Heart right ventricle (tissue), 16 donors: ENCODE results near the gene GPATCH2L. TPM values are rescaled to one million over a fixed set of nuclear protein-coding genes. Genes with fewer than 3 reads are reported as not detected.

ENCODE experiments used
- ATAC-seq, 8 donors: fragments of 200-7000 bp; cut with Tn5 transposase; one replicate each; pipeline ENCODE4 v1.9.1; 2020; ENCODE audit warnings: mild to moderate bottlenecking in 8 of 8, moderate library complexity in 8 of 8, moderate number of reproducible peaks in 1 of 8
- DNase-seq, 2 donors: peaks; one replicate each; pipeline ENCODE4 v3.0.0-alpha.2; 2020
- H3K27ac ChIP-seq, 10 donors: fragments of 200-600 bp; sonication (generic) in 2 of 10; one replicate each; pipeline versions ENCODE4 v1.5.0 to v1.8.0; 2020 to 2022; ENCODE audit warnings: mild to moderate bottlenecking in 3 of 10
- H3K27me3 ChIP-seq, 7 donors: fragments of 200-600 bp; one replicate each; pipeline ENCODE4 v1.8.0; 2021 to 2022; ENCODE audit warnings: mild to moderate bottlenecking in 2 of 7
- H3K36me3 ChIP-seq, 9 donors: fragments of 200-600 bp; sonication (generic) in 1 of 9; one replicate each; pipeline versions ENCODE4 v1.5.0 to v1.8.0; 2020 to 2022; ENCODE audit warnings: mild to moderate bottlenecking in 2 of 9
- H3K4me1 ChIP-seq, 9 donors: fragments of 200-600 bp; sonication (generic) in 1 of 9; one replicate each; pipeline versions ENCODE4 v1.5.0 to v1.8.0; 2020 to 2022; ENCODE audit warnings: mild to moderate bottlenecking in 4 of 9
- H3K4me3 ChIP-seq, 10 donors: fragments of 200-600 bp; sonication (generic) in 2 of 10; one replicate each; pipeline versions ENCODE4 v1.5.0 to v1.8.0; 2020 to 2022; ENCODE audit warnings: mild to moderate bottlenecking in 7 of 10, moderate library complexity in 2 of 10
- H3K9me3 ChIP-seq, 11 donors: fragments of 200-600 bp in 10 of 11; sonication (generic) in 2 of 11; one replicate each; pipeline versions ENCODE4 v1.5.0 to v1.8.0; 2013 to 2022; ENCODE audit warnings: mild to moderate bottlenecking in 2 of 11, control low read depth in 1 of 11, moderate library complexity in 1 of 11
- WGBS, 2 donors: extraction: QIAGEN DNeasy Blood & Tissue Kit; methylation state at CpG; one replicate each; pipeline ENCODE4 v1.1.7; 2013; ENCODE audit warnings: inconsistent platforms in 1 of 2; 5-methylcytosine and 5-hydroxymethylcytosine counted together
- intact Hi-C, 10 donors: fragments of 100-400 bp; cut with DNase I; formaldehyde crosslinking; loops; one replicate each; pipeline versions ENCODE4 v1.11.1 to v1.14.2; 2022
- polyA plus RNA-seq, 2 donors: library from polyadenylated mRNA; stranded (reverse); fragments of 200-250 nt; gene quantifications; one replicate each; pipeline ENCODE4 v1.2.3, GENCODE V29; 2013
- total RNA-seq, 10 donors: library from RNA; stranded (reverse); fragmentation: NEBNext Ultra II Directional in 3 of 10; extraction: Animal tissue kit (Norgen Biotek cat#: 25700) in 3 of 10; gene quantifications; one replicate each; pipeline versions ENCODE4 v1.2.1 to v1.2.4, GENCODE V29; 2021 to 2023
- TF ChIP-seq, protein P1 (sequence below), 9 donors: fragments of 200-600 bp; sonication (generic) in 2 of 9; IDR thresholded peaks; one replicate each; pipeline versions ENCODE4 v1.5.0 to v1.8.0; 2021 to 2022; ENCODE audit warnings: antibody characterized with exemption in 9 of 9, mild to moderate bottlenecking in 5 of 9, moderate library complexity in 1 of 9
- donor health status: Arrhythmogenic right ventricular cardiomyopathy.
- donor health status: ischemic (EF 13 %, LVEDD 7.1; RV severe dilation, severe dysfunction).
- donor health status: healthy with polysubstance abuse.
- donor health status: DM: no; HTN: yes; CAD: no.
- donor health status: DM: no; HTN: no; CAD: no.
- donor health status: ischemic (EF 25% LVEDD 6.9; RV normal size, moderate dysfunction).
- donor health status: ischemic (EF 25% LVEDD 5.7; RV mildly dilated, moderate dysfunction).
- donor health status: healthy.
- donor health status: DM: yes; HTN: yes; CAD: no.
- donor health status: Ischemic cardiomyopathy.
- donor health status: ischemic (EF 35%, LVEDD 5.7; RV mildly dilated, moderate dysfunction).
- donor health status: nonischemic (EF 11% LVEDD 7.7; RV severe dilation, severe dysfunction).
- donor health status: DM: yes; HTN: yes; CAD: no.
- donor health status: PGD.
- donor health status: ischemic (EF 29% LVEDD 5.4; RV normal size, mild dysfunction).
- donor health status: nonischemic (EF 23%, LVEDD 6.1; RV moderate dilation, normal function).

The GPATCH2L gene
- total and polyA plus RNA-seq, 12 donors: 4.6 to 27.9 (median 24.6) TPM

DNA sequence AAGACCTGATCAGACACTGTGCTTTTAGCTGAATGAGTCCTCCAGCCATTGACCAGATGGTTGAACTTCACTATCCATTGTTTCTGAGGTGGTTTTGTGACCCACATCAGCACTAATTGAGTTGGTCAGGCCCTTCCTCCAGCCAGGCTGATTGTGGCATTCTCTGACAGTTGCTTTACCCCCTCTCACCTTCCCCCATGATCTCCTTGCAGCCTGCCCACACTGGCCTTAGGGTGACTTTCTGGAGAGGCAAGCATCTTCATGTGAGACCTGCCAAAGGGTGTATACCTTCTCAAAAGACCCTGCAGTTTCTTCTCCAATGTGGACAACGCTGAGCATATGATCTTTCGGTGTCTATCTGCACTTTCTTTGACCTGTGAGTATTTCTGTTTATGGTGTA is 83.9 kb downstream of the GPATCH2L start:
- Histone ChIP-seq H3K27ac (no peak overlapping the region), H3K4me3 (no peak overlapping the region), H3K27me3 (no peaks in the 10 kb centered on the region), H3K4me1 (no peaks in the 10 kb centered on the region), H3K9me3 (peaks cover 0 to 5% (median 0%) of the 10 kb centered on the region in 11 donors), H3K36me3 (no peaks in the 10 kb centered on the region)
- ATAC-seq (no peak), DNase-seq (no peak)
- TF ChIP-seq, protein P1, sequence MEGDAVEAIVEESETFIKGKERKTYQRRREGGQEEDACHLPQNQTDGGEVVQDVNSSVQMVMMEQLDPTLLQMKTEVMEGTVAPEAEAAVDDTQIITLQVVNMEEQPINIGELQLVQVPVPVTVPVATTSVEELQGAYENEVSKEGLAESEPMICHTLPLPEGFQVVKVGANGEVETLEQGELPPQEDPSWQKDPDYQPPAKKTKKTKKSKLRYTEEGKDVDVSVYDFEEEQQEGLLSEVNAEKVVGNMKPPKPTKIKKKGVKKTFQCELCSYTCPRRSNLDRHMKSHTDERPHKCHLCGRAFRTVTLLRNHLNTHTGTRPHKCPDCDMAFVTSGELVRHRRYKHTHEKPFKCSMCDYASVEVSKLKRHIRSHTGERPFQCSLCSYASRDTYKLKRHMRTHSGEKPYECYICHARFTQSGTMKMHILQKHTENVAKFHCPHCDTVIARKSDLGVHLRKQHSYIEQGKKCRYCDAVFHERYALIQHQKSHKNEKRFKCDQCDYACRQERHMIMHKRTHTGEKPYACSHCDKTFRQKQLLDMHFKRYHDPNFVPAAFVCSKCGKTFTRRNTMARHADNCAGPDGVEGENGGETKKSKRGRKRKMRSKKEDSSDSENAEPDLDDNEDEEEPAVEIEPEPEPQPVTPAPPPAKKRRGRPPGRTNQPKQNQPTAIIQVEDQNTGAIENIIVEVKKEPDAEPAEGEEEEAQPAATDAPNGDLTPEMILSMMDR (IDR thresholded peaks at IDR 0.05): no peak
- intact Hi-C loops: no loop called here
- 92 to 99% methylated on average over 2 of the region's 2 CpGs for WGBS, 2 donors

DNA sequence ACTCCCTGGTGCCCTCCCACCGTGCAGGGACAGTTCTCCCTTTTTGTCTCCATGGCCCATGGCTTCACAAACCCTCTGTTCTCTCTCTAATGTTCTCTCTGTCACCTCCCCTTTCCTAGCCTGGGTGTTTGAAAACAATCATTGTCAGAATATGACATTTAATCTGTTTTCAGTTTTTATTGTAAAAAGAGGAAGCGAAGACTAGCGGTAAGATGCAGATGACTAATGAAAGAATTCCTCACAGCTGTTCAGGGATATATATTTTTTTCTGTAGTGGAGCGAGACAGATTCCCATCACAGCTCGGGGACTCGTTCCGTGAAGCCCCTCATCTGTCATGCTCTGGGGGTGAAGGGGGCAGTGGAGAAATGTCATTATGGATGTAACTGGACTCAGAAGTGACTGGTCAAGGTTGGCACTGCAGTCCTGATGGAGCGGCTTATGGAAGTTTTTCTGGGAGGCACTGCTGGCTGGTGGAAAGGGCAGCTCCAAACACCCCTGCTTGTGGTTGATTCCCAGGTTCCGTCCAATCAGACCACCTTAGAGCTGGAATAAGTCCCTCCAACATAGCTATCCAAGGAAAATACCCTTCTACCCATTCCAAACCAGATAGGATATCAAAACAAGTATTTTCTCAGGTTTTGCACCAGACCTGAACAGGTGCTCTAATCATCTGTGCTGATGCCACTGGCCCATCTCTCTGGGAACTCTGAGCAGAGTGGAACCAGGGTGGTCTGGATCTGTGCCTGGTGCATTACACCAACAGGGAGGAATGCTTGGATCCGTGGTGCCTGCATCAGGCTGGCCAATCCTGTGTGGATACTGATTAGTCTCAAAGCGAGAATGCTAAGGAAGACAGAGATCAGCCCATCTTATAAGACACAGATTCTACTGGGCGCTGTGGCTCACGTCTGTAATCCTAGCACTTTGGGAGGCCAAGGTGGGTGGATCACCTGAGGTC is 84.7 kb downstream of the GPATCH2L start:
- H3K27ac ChIP-seq: no peak overlapping the region
- H3K4me1 ChIP-seq: no peaks in the 10 kb centered on the region
- no peaks in the 10 kb centered on the region for H3K27me3 ChIP-seq
- 79 to 80% methylated on average over 13 of the region's 13 CpGs for WGBS, 2 donors
- TF ChIP-seq, protein P1 (IDR thresholded peaks at IDR 0.05): no peak
- H3K4me3 ChIP-seq: no peak overlapping the region
- no peaks in the 10 kb centered on the region for H3K36me3 ChIP-seq
- ATAC-seq: no peak
- peaks cover 0 to 10% (median 7%) of the 10 kb centered on the region in 11 donors for H3K9me3 ChIP-seq
- intact Hi-C loops: no loop called here
- no peak for DNase-seq

DNA sequence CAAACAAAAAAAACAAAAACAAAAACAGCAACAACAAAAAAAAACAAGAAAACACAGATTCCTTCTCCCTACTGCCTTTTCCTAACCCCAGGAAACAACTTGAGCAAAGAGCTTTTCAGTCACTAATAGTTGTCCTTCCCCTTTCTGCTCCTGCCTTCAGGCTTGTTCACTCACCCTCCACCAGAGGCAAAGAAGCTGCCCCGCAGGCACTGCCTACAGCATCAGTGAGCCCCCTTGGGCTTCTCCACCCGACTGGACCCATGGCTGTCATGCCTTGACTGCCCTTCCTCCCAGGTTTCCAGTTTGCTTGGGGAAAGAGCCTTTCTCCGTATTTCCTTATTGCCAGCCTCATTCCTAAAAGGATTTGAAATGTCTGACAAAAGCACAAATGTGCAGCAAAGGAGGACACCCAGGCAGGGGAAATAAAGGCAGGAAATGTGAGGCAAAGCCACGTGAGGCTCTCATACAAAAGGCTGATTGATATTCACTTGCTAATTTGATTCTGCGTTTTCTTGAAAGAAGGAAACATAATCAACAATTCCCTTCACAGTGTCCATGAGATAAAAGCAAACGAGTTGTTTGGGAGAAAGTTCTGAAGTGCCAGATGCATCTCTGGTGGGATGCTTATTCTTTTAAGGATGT is 85.7 kb downstream of the GPATCH2L start:
- intact Hi-C loops: no loop called here
- TF ChIP-seq, protein P1 (IDR thresholded peaks at IDR 0.05): no peak
- WGBS, 2 donors: 53 to 55% methylated on average over 6 of the region's 6 CpGs

DNA sequence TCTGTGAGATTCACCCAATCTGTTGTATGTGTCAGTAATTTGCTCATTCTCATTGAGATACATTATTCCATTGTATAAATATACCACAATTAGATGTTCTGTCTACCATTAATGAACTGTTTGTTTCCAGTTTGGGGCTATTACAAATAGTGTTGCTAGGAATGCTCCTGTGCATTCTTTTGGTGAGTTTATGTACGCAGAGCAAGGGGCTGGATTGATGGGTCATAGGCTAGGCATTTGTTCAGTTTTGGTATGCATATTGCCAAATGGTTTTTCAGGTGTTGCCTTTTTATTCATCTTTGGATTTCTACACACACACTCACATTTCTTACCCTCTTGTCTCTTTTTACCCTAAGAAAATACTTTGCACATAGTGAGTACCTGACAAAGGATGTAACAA is 93.4 kb downstream of the GPATCH2L start:
- 92 to 94% methylated on average over 1 of the region's 1 CpG for WGBS, 2 donors
- H3K4me3 ChIP-seq: no peak overlapping the region
- H3K27me3 ChIP-seq: no peaks in the 10 kb centered on the region
- no peak for ATAC-seq
- H3K27ac ChIP-seq: no peak overlapping the region
- peaks cover 0 to 36% (median 9%) of the 10 kb centered on the region in 11 donors for H3K9me3 ChIP-seq
- no peaks in the 10 kb centered on the region for H3K36me3 ChIP-seq
- intact Hi-C loops: no loop called here
- H3K4me1 ChIP-seq: no peaks in the 10 kb centered on the region
- TF ChIP-seq, protein P1 (IDR thresholded peaks at IDR 0.05): no peak
- no peak for DNase-seq

More for the DNA sequence above, 85.7 kb downstream of the GPATCH2L start:
- no peaks in the 10 kb centered on the region for H3K36me3 ChIP-seq
- ATAC-seq (no peak), DNase-seq (no peak)
- no peaks in the 10 kb centered on the region for H3K4me1 ChIP-seq
- no peak overlapping the region for H3K27ac ChIP-seq
- H3K27me3 ChIP-seq: no peaks in the 10 kb centered on the region
- peaks cover 0 to 20% (median 9%) of the 10 kb centered on the region in 11 donors for H3K9me3 ChIP-seq
- H3K4me3 ChIP-seq: no peak overlapping the region
